H1 (cell line): ENCODE measurements around the gene FAM25A. TPM values are rescaled to one million over a fixed set of nuclear protein-coding genes. Genes with fewer than 3 reads are reported as not detected.

Experiments
- CTCF ChIA-PET: fragments of 300-600 bp; sonication (Branson Sonifier 250); formaldehyde crosslinking; loops from one replicate; lab custom pipeline; 2021; ENCODE audit not compliant: partially characterized antibody; lab: Charles Lee
- POLR2A ChIA-PET: fragments of 300-600 bp; sonication (Branson Sonifier 250); formaldehyde crosslinking; loops from one replicate; lab custom pipeline; 2021; ENCODE audit warnings: inconsistent platforms; ENCODE audit not compliant: partially characterized antibody; lab: Charles Lee
- DNase-seq, 2 experiments: peaks; one replicate each; pipeline versions ENCODE4 v3.0.0 to v3.0.0-alpha.2; 2010 to 2022; ENCODE audit warnings: low spot score in 2 of 2, low read depth in 1 of 2, mixed read lengths in 1 of 2
- FAIRE-seq: peaks from 2 replicates; lab custom pipeline; 2011; peaks lifted over from hg19 to GRCh38; lab: Jason Lieb, UNC
- H2AFZ ChIP-seq: 2 replicates; pipeline ENCODE4 v1.8.1; 2012; ENCODE audit warnings: low read length, inconsistent platforms
- H2AK5ac ChIP-seq: 2 replicates; pipeline ENCODE4 v1.6.1; 2013; ENCODE audit warnings: low read depth, low read length
- H2BK120ac ChIP-seq: replicated peaks from 2 replicates; pipeline ENCODE3; 2013; ENCODE audit warnings: low read depth, low read length, inconsistent platforms
- H2BK12ac ChIP-seq: 2 replicates; pipeline ENCODE4 v1.6.1; 2013; ENCODE audit warnings: low read depth, low read length
- H2BK15ac ChIP-seq: 2 replicates; pipeline ENCODE4 v1.6.1; 2013; ENCODE audit warnings: low read length
- H2BK20ac ChIP-seq: 2 replicates; pipeline ENCODE4 v1.6.1; 2013; ENCODE audit warnings: low read length
- H2BK5ac ChIP-seq: 2 replicates; pipeline ENCODE4 v1.6.1; 2013; ENCODE audit warnings: low read depth, low read length
- H3K14ac ChIP-seq: 2 replicates; pipeline ENCODE4 v1.6.1; 2013; ENCODE audit warnings: inconsistent platforms; ENCODE audit not compliant: insufficient read length
- H3K18ac ChIP-seq: 2 replicates; pipeline ENCODE4 v1.6.1; 2013; ENCODE audit warnings: low read length; ENCODE audit errors: extremely low read depth
- H3K23ac ChIP-seq: 2 replicates; pipeline ENCODE4 v1.6.1; 2013; ENCODE audit warnings: inconsistent platforms; ENCODE audit not compliant: insufficient read length
- H3K23me2 ChIP-seq: 2 replicates; pipeline ENCODE4 v1.6.1; 2013; ENCODE audit warnings: low read depth, low read length
- H3K27ac ChIP-seq: 2 replicates; pipeline ENCODE4 v1.6.1; 2011; ENCODE audit warnings: low read depth, low read length, inconsistent platforms
- H3K27me3 ChIP-seq, 4 experiments: replicated peaks in 1 of 4; 1 replicate in 1 of 4; 2 replicates in 3 of 4; pipeline versions ENCODE4 v1.6.1 to v1.8.1; 2011 to 2013; ENCODE audit warnings: low read length in 3 of 4, mild to moderate bottlenecking in 3 of 4, inconsistent platforms in 2 of 4, mixed read lengths in 2 of 4, moderate library complexity in 1 of 4; ENCODE audit not compliant: control insufficient read depth in 3 of 4, insufficient read depth in 3 of 4; ENCODE audit errors: extremely low read depth in 1 of 4
- H3K36me3 ChIP-seq, 4 experiments: 2 replicates each; pipeline versions ENCODE4 v1.6.1 to v1.8.1; 2011 to 2013; ENCODE audit warnings: mild to moderate bottlenecking in 4 of 4, low read length in 3 of 4, moderate library complexity in 2 of 4, control low read depth in 1 of 4, inconsistent platforms in 1 of 4; ENCODE audit not compliant: insufficient read depth in 4 of 4, control insufficient read depth in 2 of 4
- H3K4ac ChIP-seq: replicated peaks from 2 replicates; pipeline ENCODE3; 2013; ENCODE audit warnings: low read length, low read depth, mixed read lengths, inconsistent platforms; ENCODE audit not compliant: insufficient read length
- H3K4me1 ChIP-seq, 4 experiments: replicated peaks in 1 of 4; 1 replicate in 1 of 4; 2 replicates in 3 of 4; pipeline versions ENCODE4 v1.6.1 to v1.8.1; 2011 to 2013; ENCODE audit warnings: low read length in 3 of 4, inconsistent platforms in 2 of 4, mixed read lengths in 1 of 4; ENCODE audit not compliant: insufficient read depth in 4 of 4, control insufficient read depth in 3 of 4
- H3K4me2 ChIP-seq, 2 experiments: 2 replicates each; pipeline versions ENCODE4 v1.6.1 to v1.8.1; 2011 to 2013; ENCODE audit warnings: low read depth in 2 of 2, low read length in 2 of 2, control low read depth in 1 of 2, inconsistent platforms in 1 of 2, mild to moderate bottlenecking in 1 of 2; ENCODE audit not compliant: insufficient read depth in 1 of 2
- H3K4me3 ChIP-seq, 4 experiments: fragments of 200-600, 300-600 bp in 1 of 4; sonication (generic), shearing (Covaris generic), sonication (Bioruptor Twin) in 1 of 4; 2 replicates each; pipeline versions ENCODE4 v1.5.1 to v1.8.1; 2011 to 2016; ENCODE audit warnings: low read length in 4 of 4, low read depth in 3 of 4, control low read depth in 2 of 4, inconsistent platforms in 2 of 4, mild to moderate bottlenecking in 2 of 4, mixed read lengths in 1 of 4, moderate library complexity in 1 of 4; ENCODE audit not compliant: insufficient read depth in 2 of 4; ENCODE audit errors: extremely low read depth in 1 of 4
- H3K56ac ChIP-seq: replicated peaks from 2 replicates; pipeline ENCODE3; 2013; ENCODE audit warnings: low read depth, mild to moderate bottlenecking, mixed read lengths, low read length, inconsistent platforms; ENCODE audit not compliant: insufficient read length
- H3K79me1 ChIP-seq: 2 replicates; pipeline ENCODE4 v1.6.1; 2013; ENCODE audit warnings: low read depth, low read length, control low read depth
- H3K79me2 ChIP-seq, 2 experiments: 2 replicates each; pipeline versions ENCODE4 v1.6.1 to v1.8.1; 2012 to 2013; ENCODE audit warnings: low read length in 2 of 2, mild to moderate bottlenecking in 2 of 2, inconsistent platforms in 1 of 2; ENCODE audit not compliant: insufficient read depth in 2 of 2, control insufficient read depth in 1 of 2
- H3K9ac ChIP-seq, 4 experiments: replicated peaks in 1 of 4; 1 replicate in 1 of 4; 2 replicates in 3 of 4; pipeline versions ENCODE4 v1.6.1 to v1.8.1; 2011 to 2013; ENCODE audit warnings: low read depth in 3 of 4, low read length in 3 of 4, control low read depth in 2 of 4, mild to moderate bottlenecking in 2 of 4, moderate library complexity in 2 of 4, inconsistent platforms in 1 of 4; ENCODE audit errors: extremely low read depth in 1 of 4
- H3K9me3 ChIP-seq, 2 experiments: 2 replicates each; pipeline versions ENCODE4 v1.6.1 to v1.8.1; 2012 to 2013; ENCODE audit warnings: mild to moderate bottlenecking in 2 of 2, moderate library complexity in 2 of 2, control low read depth in 1 of 2, inconsistent platforms in 1 of 2, low read depth in 1 of 2, low read length in 1 of 2, mixed read lengths in 1 of 2; ENCODE audit not compliant: insufficient read depth in 2 of 2
- H4K20me1 ChIP-seq, 2 experiments: replicated peaks in 1 of 2; 2 replicates each; pipeline versions ENCODE3 to v1.8.1; 2011 to 2013; ENCODE audit warnings: inconsistent platforms in 2 of 2, low read length in 2 of 2, mild to moderate bottlenecking in 1 of 2; ENCODE audit not compliant: insufficient read depth in 2 of 2, control insufficient read depth in 1 of 2
- H4K5ac ChIP-seq: 2 replicates; pipeline ENCODE4 v1.6.1; 2013; ENCODE audit warnings: low read length, low read depth, mixed read lengths, inconsistent platforms; ENCODE audit not compliant: insufficient read length
- H4K8ac ChIP-seq: 2 replicates; pipeline ENCODE4 v1.8.0; 2013; ENCODE audit warnings: mild to moderate bottlenecking, moderate library complexity, low read length, inconsistent platforms; ENCODE audit not compliant: insufficient read depth; ENCODE audit errors: extremely low read depth
- H4K91ac ChIP-seq: replicated peaks from 2 replicates; pipeline ENCODE3; 2013; ENCODE audit warnings: low read length, mixed read lengths, inconsistent platforms; ENCODE audit not compliant: insufficient read length
- CEBPB ChIP-seq: IDR thresholded peaks from 2 replicates; pipeline ENCODE4 v1.6.1; 2012; ENCODE audit warnings: low read depth, low read length
- E2F6 ChIP-seq: IDR thresholded peaks from 2 replicates; pipeline ENCODE4 v1.6.1; 2012; ENCODE audit warnings: inconsistent platforms
- GTF2F1 ChIP-seq: IDR thresholded peaks from 2 replicates; pipeline ENCODE4 v1.6.1; 2012; ENCODE audit warnings: low read depth, low read length, improper control_type of control experiment, borderline replicate concordance
- MAX ChIP-seq: IDR thresholded peaks from 2 replicates; pipeline ENCODE4 v1.6.1; 2012; ENCODE audit warnings: inconsistent platforms
- PHF8 ChIP-seq: fragments of 200-600 bp; sonication (generic); conservative IDR thresholded peaks from 2 replicates; pipeline ENCODE4 v1.7.1; 2012; ENCODE audit warnings: low read depth, mild to moderate bottlenecking, inconsistent platforms, low read length, moderate library complexity
- SP4 ChIP-seq: IDR thresholded peaks from 2 replicates; pipeline ENCODE4 v1.6.1; 2012; ENCODE audit warnings: low read length, inconsistent platforms
- WGBS, 2 experiments: shearing (Covaris generic) in 1 of 2; methylation state at CpG; one replicate each; pipeline versions ENCODE4 v1.1.6 to v1.1.7; 2013 to 2015; ENCODE audit warnings: low lambda C conversion rate in 2 of 2, mixed read lengths in 2 of 2, inconsistent platforms in 1 of 2, low coverage in 1 of 2, missing lambda C conversion rate in 1 of 2; ENCODE audit not compliant: insufficient replicate concordance in 2 of 2, insufficient coverage in 1 of 2, insufficient read length in 1 of 2; ENCODE audit errors: extremely low coverage in 1 of 2, missing lambda C conversion rate in 1 of 2; 5-methylcytosine and 5-hydroxymethylcytosine counted together
- polyA plus RNA-seq, 7 experiments: library from polyadenylated mRNA; depleted of rRNA in 3 of 7; stranded (reverse) in 5 of 7; unstranded in 2 of 7; fragments of >200 nt in 5 of 7; fragments of 200-250 nt in 2 of 7; gene quantifications; 1 replicate in 5 of 7; 2 replicates in 1 of 7; 4 replicates in 1 of 7; pipeline versions ENCODE4 v1.2.1 to v1.2.3, GENCODE V29; 2011 to 2013; ENCODE audit warnings: missing spikeins in 2 of 7, mixed read lengths in 2 of 7
- total RNA-seq: library from RNA; stranded (reverse); fragmentation: NEBNext Ultra II Directional; extraction: Animal tissue kit (Norgen Biotek cat#: 25700); gene quantifications from 2 replicates; pipeline ENCODE4 v1.2.1, GENCODE V29; 2021

FAM25A gene
- total and polyA plus RNA-seq, 2 of the 8 experiments (the other 6 are each of a cell fraction or from before 2014, with no cell fraction given): not detected

DNA sequence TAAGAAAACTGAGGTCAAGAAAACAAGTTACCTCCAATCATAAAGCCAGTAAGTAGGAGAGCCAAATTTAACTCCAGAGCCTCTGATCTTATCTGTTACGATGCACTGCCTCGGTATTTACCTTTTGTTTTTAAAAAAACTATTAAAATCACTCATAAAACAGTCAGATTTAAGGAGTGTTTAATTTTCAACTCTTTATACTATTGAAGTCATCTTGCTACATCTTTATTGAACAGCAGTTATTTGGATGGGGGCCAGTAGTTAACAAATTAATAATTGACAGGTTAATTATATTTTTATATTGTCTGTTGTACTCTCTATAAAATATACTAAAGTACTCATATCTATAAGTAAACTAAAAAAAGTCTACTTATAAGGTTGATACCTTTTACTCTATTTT, 27.2 kb upstream of the FAM25A start:
- no peak for TF ChIP-seq MAX
- TF ChIP-seq GTF2F1: no peak
- TF ChIP-seq E2F6: no peak
- no peak for TF ChIP-seq SP4
- no peak for TF ChIP-seq CEBPB
- TF ChIP-seq PHF8: no peak
- Histone ChIP-seq H2BK120ac (no peak overlapping the region), H2AK5ac (no peak overlapping the region), H3K14ac (no peak overlapping the region), H3K23me2 (no peaks in the 10 kb centered on the region), H3K9me3 (no peaks in the 10 kb centered on the region), H2BK12ac (no peak overlapping the region), H3K56ac (no peak overlapping the region), H3K79me1 (no peaks in the 10 kb centered on the region), H2BK20ac (no peak overlapping the region), H2BK15ac (no peak overlapping the region), H4K20me1 (no peaks in the 10 kb centered on the region), H3K9ac (no peak overlapping the region), H3K4me3 (no peak overlapping the region), H3K18ac (no peak overlapping the region), H3K79me2 (no peaks in the 10 kb centered on the region), H2BK5ac (no peak overlapping the region), H4K91ac (no peak overlapping the region), H2AFZ (no peak overlapping the region), H3K4me1 (no peaks in the 10 kb centered on the region), H3K27ac (no peak overlapping the region), H3K36me3 (no peaks in the 10 kb centered on the region), H4K5ac (no peak overlapping the region), H3K27me3 (no peaks in the 10 kb centered on the region), H4K8ac (no peak overlapping the region), H3K4ac (no peak overlapping the region), H3K4me2 (no peak overlapping the region), H3K23ac (no peak overlapping the region)
- POLR2A ChIA-PET: no interaction called here
- FAIRE-seq (no peak), DNase-seq (no peak)
- CTCF ChIA-PET: interaction anchor here (1.3 kb wide), 1 partner anchor 18 kb away, joined by 3 read pairs; no protein-coding TSS in a partner anchor
- 83% methylated on average over 2 of the region's 2 CpGs; no CpG with 5 or more reads in 1 of the 2 experiments for WGBS, 2 experiments
